ENCODE measurements around the gene ZNF219. TPM values are rescaled to one million over a fixed set of nuclear protein-coding genes. Genes with fewer than 3 reads are reported as not detected.

The ZNF219 gene
- total and polyA plus RNA-seq, 2 of the 13 experiments (the other 11 are each of a cell fraction or from before 2014, with no cell fraction given), result 34.5 to 36.6 TPM

DNA sequence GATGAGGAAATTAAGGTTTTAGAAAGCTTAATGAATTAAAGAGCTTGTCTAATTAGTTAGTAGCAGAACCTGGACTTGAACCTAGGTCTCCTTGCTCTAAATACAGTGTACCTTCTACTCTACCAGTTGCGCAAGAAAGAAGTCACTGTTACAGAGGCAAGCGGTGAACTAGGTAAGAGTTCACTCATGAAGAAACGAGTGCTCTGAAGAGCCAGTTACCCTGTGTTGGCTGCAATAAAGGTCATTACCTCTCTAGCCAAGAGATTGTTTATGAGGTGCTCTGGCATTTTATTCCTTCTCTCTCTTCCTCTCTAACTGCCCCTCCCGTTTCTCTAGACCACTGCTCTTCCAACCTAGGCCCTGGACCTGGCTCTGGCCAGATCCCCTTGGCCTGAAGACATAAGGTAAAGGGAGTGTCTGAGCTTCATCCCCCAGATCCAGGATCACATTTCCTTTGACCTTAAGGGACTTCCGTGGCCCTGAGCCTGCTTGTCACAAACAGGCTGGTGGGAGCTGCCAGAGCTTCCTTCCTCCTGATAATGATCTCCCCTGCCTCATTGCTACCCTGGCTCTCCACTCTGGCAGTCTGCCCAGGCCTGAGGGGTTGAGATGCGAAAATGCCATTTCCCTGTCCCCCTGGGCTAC, 54.4 kb downstream of the ZNF219 start (continued):
- TF ChIP-seq, protein P1, sequence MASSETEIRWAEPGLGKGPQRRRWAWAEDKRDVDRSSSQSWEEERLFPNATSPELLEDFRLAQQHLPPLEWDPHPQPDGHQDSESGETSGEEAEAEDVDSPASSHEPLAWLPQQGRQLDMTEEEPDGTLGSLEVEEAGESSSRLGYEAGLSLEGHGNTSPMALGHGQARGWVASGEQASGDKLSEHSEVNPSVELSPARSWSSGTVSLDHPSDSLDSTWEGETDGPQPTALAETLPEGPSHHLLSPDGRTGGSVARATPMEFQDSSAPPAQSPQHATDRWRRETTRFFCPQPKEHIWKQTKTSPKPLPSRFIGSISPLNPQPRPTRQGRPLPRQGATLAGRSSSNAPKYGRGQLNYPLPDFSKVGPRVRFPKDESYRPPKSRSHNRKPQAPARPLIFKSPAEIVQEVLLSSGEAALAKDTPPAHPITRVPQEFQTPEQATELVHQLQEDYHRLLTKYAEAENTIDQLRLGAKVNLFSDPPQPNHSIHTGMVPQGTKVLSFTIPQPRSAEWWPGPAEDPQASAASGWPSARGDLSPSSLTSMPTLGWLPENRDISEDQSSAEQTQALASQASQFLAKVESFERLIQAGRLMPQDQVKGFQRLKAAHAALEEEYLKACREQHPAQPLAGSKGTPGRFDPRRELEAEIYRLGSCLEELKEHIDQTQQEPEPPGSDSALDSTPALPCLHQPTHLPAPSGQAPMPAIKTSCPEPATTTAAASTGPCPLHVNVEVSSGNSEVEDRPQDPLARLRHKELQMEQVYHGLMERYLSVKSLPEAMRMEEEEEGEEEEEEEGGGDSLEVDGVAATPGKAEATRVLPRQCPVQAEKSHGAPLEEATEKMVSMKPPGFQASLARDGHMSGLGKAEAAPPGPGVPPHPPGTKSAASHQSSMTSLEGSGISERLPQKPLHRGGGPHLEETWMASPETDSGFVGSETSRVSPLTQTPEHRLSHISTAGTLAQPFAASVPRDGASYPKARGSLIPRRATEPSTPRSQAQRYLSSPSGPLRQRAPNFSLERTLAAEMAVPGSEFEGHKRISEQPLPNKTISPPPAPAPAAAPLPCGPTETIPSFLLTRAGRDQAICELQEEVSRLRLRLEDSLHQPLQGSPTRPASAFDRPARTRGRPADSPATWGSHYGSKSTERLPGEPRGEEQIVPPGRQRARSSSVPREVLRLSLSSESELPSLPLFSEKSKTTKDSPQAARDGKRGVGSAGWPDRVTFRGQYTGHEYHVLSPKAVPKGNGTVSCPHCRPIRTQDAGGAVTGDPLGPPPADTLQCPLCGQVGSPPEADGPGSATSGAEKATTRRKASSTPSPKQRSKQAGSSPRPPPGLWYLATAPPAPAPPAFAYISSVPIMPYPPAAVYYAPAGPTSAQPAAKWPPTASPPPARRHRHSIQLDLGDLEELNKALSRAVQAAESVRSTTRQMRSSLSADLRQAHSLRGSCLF (CRISPR knock-in tag; IDR thresholded peaks at IDR 0.05; ENCODE audit: borderline replicate concordance), result no peak
- TF ChIP-seq ZNF563 (CRISPR knock-in tag; IDR thresholded peaks at IDR 0.05) (no peak), TCF7L2 (IDR thresholded peaks at IDR 0.05; ENCODE audit: low read depth, low read length) (no peak), ZNF83 (CRISPR knock-in tag; IDR thresholded peaks at IDR 0.05; ENCODE audit: borderline replicate concordance) (no peak), MEIS2 (CRISPR knock-in tag; IDR thresholded peaks at IDR 0.05) (no peak), PAF1 (CRISPR knock-in tag; IDR thresholded peaks at IDR 0.05) (no peak), HNRNPLL (IDR thresholded peaks at IDR 0.05; ENCODE audit: low read depth, low read length, poor library complexity, severe bottlenecking) (no peak), TCF7 (IDR thresholded peaks at IDR 0.05; ENCODE audit: low read depth) (no peak), KMT2B (CRISPR knock-in tag; IDR thresholded peaks at IDR 0.05) (no peak), HHEX (CRISPR knock-in tag; IDR thresholded peaks at IDR 0.05) (no peak), YEATS4 (CRISPR knock-in tag; IDR thresholded peaks at IDR 0.05; ENCODE audit: borderline replicate concordance) (no peak; the same call in 1 of the 2 replicates), FOXA3 (CRISPR knock-in tag; IDR thresholded peaks at IDR 0.05) (peak; percentile 77), RARG (CRISPR knock-in tag; IDR thresholded peaks at IDR 0.05; ENCODE audit: low read depth) (no peak), ZNF607 (CRISPR knock-in tag; IDR thresholded peaks at IDR 0.05; ENCODE audit: borderline replicate concordance) (peak; percentile 52; the same call in 1 of the 2 replicates)
- TF ChIP-seq, protein P2, sequence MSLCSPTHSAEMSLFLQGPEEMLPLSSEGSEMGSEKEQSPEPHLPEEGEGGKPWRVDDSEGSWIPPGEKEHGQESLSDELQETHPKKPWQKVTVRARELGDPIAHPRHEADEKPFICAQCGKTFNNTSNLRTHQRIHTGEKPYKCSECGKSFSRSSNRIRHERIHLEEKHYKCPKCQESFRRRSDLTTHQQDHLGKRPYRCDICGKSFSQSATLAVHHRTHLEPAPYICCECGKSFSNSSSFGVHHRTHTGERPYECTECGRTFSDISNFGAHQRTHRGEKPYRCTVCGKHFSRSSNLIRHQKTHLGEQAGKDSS (CRISPR knock-in tag; IDR thresholded peaks at IDR 0.05; ENCODE audit: borderline replicate concordance, low read depth), result no peak
- TF ChIP-seq, protein P3, sequence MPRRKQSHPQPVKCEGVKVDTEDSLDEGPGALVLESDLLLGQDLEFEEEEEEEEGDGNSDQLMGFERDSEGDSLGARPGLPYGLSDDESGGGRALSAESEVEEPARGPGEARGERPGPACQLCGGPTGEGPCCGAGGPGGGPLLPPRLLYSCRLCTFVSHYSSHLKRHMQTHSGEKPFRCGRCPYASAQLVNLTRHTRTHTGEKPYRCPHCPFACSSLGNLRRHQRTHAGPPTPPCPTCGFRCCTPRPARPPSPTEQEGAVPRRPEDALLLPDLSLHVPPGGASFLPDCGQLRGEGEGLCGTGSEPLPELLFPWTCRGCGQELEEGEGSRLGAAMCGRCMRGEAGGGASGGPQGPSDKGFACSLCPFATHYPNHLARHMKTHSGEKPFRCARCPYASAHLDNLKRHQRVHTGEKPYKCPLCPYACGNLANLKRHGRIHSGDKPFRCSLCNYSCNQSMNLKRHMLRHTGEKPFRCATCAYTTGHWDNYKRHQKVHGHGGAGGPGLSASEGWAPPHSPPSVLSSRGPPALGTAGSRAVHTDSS (CRISPR knock-in tag; conservative IDR thresholded peaks at IDR 0.05), result no peak
- TF ChIP-seq, protein P4, sequence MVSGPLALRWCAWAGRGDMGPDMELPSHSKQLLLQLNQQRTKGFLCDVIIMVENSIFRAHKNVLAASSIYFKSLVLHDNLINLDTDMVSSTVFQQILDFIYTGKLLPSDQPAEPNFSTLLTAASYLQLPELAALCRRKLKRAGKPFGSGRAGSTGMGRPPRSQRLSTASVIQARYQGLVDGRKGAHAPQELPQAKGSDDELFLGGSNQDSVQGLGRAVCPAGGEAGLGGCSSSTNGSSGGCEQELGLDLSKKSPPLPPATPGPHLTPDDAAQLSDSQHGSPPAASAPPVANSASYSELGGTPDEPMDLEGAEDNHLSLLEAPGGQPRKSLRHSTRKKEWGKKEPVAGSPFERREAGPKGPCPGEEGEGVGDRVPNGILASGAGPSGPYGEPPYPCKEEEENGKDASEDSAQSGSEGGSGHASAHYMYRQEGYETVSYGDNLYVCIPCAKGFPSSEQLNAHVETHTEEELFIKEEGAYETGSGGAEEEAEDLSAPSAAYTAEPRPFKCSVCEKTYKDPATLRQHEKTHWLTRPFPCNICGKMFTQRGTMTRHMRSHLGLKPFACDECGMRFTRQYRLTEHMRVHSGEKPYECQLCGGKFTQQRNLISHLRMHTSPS (CRISPR knock-in tag; IDR thresholded peaks at IDR 0.05; ENCODE audit: low read depth), result 0 out of 2 replicates have a peak, but pooled peaks have one; percentile 36

Measured in HepG2 (cell line).